Panc1 (cell line): ENCODE measurements around the gene PIGH.

Experiments
- CTCF ChIP-seq: fragments of 450-650 bp; IDR thresholded peaks from 2 replicates; pipeline ENCODE4 v1.5.1; 2017; ENCODE audit warnings: mild to moderate bottlenecking
- SIN3A ChIP-seq: IDR thresholded peaks from 2 replicates; pipeline ENCODE4 v1.6.1; 2012; ENCODE audit warnings: low read depth, mild to moderate bottlenecking, low read length, moderate library complexity, borderline replicate concordance; ENCODE audit not compliant: insufficient read depth

- TF ChIP-seq CTCF (no peak), SIN3A (no peak)
Observed at GRCh38 chr14:67564236-67564635, 35.8 kb downstream of the PIGH start.
